HFFc6 (cell line): ENCODE measurements around the gene ARHGAP4. TPM values are rescaled to one million over a fixed set of nuclear protein-coding genes. Genes with fewer than 3 reads are reported as not detected.

ENCODE experiments used
- DNase-seq: peaks from one replicate; pipeline ENCODE4 v3.0.0-alpha.2; 2018
- H3K27ac Mint-ChIP-seq: 2 replicates; pipeline ENCODE4 v1.8.0; 2020; ENCODE audit warnings: mild to moderate bottlenecking, mixed read lengths
- H3K27me3 Mint-ChIP-seq: 2 replicates; pipeline ENCODE4 v1.8.0; 2021; ENCODE audit warnings: mild to moderate bottlenecking, moderate library complexity, mixed read lengths; ENCODE audit not compliant: insufficient read depth
- H3K36me3 Mint-ChIP-seq: 2 replicates; pipeline ENCODE4 v1.8.0; 2021; ENCODE audit warnings: low read depth, mixed read lengths
- H3K4me1 Mint-ChIP-seq: 2 replicates; pipeline ENCODE4 v1.8.0; 2020; ENCODE audit warnings: low read depth, mixed read lengths
- H3K4me3 Mint-ChIP-seq: 2 replicates; pipeline ENCODE4 v1.8.0; 2020; ENCODE audit warnings: mild to moderate bottlenecking, moderate library complexity, mixed read lengths
- H3K9me3 Mint-ChIP-seq: 2 replicates; pipeline ENCODE4 v1.8.0; 2020; ENCODE audit warnings: mild to moderate bottlenecking, mixed read lengths
- total RNA-seq, 6 experiments: library from RNA; stranded (reverse); fragmentation: NEBNext Ultra II Directional; extraction: Animal tissue kit (Norgen Biotek cat#: 25700); gene quantifications; 2 replicates in 1 of 6; 3 replicates in 5 of 6; pipeline ENCODE4 v1.2.3, GENCODE V29; 2021
- TF ChIP-seq, protein P1 (sequence below): fragments of 200-600 bp; sonication (generic); IDR thresholded peaks from 2 replicates; pipeline ENCODE4 v1.5.0; 2021; ENCODE audit warnings: antibody characterized with exemption, mild to moderate bottlenecking

ARHGAP4 gene
- total RNA-seq, 6 experiments from 2014 or later, result 0.18 to 0.63 (median 0.48) TPM

- Mint-ChIP-seq H3K27ac (no peak overlapping the region), H3K4me3 (no peak overlapping the region), H3K4me1 (no peaks in the 10 kb centered on the region), H3K9me3 (no peaks in the 10 kb centered on the region), H3K27me3 (peaks cover 12% of the 10 kb centered on the region), H3K36me3 (no peaks in the 10 kb centered on the region; the same call in 1 of the 2 replicates)
- DNase-seq, result no peak
- TF ChIP-seq, protein P1, sequence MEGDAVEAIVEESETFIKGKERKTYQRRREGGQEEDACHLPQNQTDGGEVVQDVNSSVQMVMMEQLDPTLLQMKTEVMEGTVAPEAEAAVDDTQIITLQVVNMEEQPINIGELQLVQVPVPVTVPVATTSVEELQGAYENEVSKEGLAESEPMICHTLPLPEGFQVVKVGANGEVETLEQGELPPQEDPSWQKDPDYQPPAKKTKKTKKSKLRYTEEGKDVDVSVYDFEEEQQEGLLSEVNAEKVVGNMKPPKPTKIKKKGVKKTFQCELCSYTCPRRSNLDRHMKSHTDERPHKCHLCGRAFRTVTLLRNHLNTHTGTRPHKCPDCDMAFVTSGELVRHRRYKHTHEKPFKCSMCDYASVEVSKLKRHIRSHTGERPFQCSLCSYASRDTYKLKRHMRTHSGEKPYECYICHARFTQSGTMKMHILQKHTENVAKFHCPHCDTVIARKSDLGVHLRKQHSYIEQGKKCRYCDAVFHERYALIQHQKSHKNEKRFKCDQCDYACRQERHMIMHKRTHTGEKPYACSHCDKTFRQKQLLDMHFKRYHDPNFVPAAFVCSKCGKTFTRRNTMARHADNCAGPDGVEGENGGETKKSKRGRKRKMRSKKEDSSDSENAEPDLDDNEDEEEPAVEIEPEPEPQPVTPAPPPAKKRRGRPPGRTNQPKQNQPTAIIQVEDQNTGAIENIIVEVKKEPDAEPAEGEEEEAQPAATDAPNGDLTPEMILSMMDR, result no peak
Observed at GRCh38 chrX:153873282-153874084, 52.6 kb downstream of the ARHGAP4 start.

DNA sequence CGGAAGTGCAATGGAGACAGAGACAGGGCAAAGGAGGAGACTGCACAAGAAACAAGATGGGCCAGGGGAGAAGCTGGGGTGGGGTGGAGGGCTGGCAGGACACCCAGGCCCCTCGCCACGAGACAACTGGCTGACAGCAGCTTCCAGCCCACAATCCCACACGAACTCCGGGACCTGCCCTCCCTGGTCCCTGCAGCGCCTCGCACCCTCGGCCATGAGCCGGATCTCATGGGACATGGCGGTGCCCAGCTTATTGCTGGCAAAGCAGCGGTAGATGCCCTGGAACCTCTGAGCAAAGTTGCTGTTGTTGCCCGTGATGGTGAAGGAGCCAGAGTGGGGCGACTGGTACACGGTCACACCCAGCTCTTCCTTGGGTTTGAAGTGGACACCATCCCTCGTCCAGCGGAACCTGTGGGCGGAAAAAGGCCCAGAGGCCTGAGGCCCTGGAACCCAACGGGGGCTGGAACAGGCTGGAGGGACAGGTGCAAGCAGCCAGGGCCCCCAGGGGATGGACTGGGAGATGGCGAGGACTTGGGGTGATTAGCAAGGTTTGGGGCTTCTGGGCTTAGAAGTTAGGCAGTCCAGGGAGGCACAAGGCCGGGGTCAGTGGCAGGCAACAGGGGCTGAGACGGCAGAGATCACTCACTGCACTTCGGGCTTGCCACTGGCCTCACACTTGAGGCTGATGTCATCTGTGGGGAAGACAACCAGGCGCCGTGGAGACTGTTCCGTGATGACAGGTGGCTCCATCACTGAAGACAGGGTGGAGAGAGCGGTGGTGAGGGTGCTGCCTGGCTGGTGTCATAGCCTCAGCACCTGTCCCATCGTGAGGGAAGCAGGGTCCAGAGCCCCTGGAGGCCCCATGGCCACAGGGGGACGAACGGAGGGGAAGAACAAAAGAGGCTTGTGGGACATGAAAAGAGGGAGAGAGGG lies 53.9 kb downstream of the ARHGAP4 start:
- H3K27me3 Mint-ChIP-seq, result peaks cover 9% of the 10 kb centered on the region
- TF ChIP-seq, protein P1, result no peak
- no peaks in the 10 kb centered on the region for H3K9me3 Mint-ChIP-seq
- no peak overlapping the region for H3K27ac Mint-ChIP-seq
- no peaks in the 10 kb centered on the region; the same call in 1 of the 2 replicates for H3K36me3 Mint-ChIP-seq
- H3K4me3 Mint-ChIP-seq, result no peak overlapping the region
- no peaks in the 10 kb centered on the region for H3K4me1 Mint-ChIP-seq
- DNase-seq, result no peak

DNA sequence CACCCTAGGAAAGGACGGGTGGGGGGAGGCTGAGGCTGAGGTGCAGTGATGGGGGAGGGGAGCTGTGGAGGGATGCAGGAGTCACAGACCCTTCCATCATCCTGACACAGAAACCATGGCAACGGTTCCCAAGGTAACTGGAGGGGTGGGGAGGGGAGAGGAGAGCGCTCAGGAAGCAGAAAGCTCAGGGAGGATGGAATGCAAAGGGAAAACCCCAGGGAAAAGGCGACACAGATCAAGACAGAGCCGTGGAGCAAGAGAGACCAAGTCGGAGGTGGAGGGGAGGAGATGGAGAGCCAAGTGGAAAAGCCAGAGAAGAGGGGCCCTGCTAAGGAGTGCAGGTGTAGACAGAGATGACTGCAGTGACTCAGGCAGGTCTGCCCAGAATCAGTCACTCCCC lies 54.6 kb downstream of the ARHGAP4 start:
- Mint-ChIP-seq H3K36me3 (no peaks in the 10 kb centered on the region; the same call in 1 of the 2 replicates), H3K9me3 (no peaks in the 10 kb centered on the region), H3K4me3 (no peak overlapping the region), H3K27me3 (peaks cover 9% of the 10 kb centered on the region), H3K27ac (no peak overlapping the region), H3K4me1 (no peaks in the 10 kb centered on the region)
- no peak for DNase-seq
- TF ChIP-seq, protein P1, result no peak

GRCh38 chrX:153870791-153871360 lies 55.2 kb downstream of the ARHGAP4 start:
- H3K9me3 Mint-ChIP-seq, result no peaks in the 10 kb centered on the region
- no peak overlapping the region for H3K4me3 Mint-ChIP-seq
- H3K36me3 Mint-ChIP-seq, result no peaks in the 10 kb centered on the region; the same call in 1 of the 2 replicates
- peaks cover 9% of the 10 kb centered on the region for H3K27me3 Mint-ChIP-seq
- no peak for DNase-seq
- H3K4me1 Mint-ChIP-seq, result no peaks in the 10 kb centered on the region
- H3K27ac Mint-ChIP-seq, result no peak overlapping the region
- TF ChIP-seq, protein P1, result peak; percentile 25

DNA sequence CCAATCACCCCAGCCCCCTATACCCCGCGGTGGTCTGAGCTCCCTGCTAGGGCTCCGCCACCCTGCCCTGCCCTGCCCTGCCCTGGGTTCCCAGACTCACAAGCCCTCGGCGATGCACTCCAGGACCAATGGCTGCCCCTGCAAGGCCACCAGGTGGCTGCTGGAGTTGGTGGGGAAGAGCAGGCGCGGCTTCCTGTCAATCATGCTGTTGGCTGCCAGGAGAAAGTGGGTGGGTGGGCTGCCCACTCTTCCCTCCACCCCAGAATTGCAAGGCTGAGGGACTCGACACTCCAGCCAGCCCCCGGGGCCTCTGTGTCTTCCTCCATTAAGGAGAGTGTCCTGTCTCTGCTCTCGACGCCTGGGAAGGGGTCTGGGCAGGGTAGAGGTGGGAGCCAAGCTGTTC lies 55.8 kb downstream of the ARHGAP4 start:
- Mint-ChIP-seq H3K4me1 (no peaks in the 10 kb centered on the region), H3K9me3 (no peaks in the 10 kb centered on the region), H3K4me3 (no peak overlapping the region), H3K27me3 (peaks cover 9% of the 10 kb centered on the region), H3K36me3 (no peaks in the 10 kb centered on the region; the same call in 1 of the 2 replicates), H3K27ac (no peak overlapping the region)
- TF ChIP-seq, protein P1, result no peak
- DNase-seq, result no peak
